OCI-LY3 (cell line): Measurements from ENCODE around the gene SUSD1.

Experiments
- H2AFZ ChIP-seq: fragments of 200-600, 300-600 bp; shearing (Covaris generic); 2 replicates; pipeline ENCODE4 v1.6.0; 2014; ENCODE audit warnings: antibody characterized with exemption, low read depth, low read length
- H3K27ac ChIP-seq: fragments of 200-600, 300-600 bp; sonication (generic); 2 replicates; pipeline ENCODE4 v1.5.1; 2014; ENCODE audit warnings: mild to moderate bottlenecking, low read length, moderate library complexity, mixed read lengths
- H3K27me3 ChIP-seq: fragments of 200-600, 300-600 bp; sonication (generic); 2 replicates; pipeline ENCODE4 v1.6.1; 2014; ENCODE audit warnings: low read depth, low read length, mixed read lengths
- H3K36me3 ChIP-seq: fragments of 200-600, 300-600 bp; sonication (generic); replicated peaks from 2 replicates; pipeline ENCODE3; 2014; ENCODE audit warnings: low read depth, low read length, mixed read lengths
- H3K4me1 ChIP-seq: fragments of 300-600, 200-600 bp; sonication (generic); 2 replicates; pipeline ENCODE4 v1.6.1; 2014; ENCODE audit warnings: low read length, mixed read lengths
- H3K4me2 ChIP-seq: fragments of 200-600, 300-600 bp; sonication (generic); 2 replicates; pipeline ENCODE4 v1.6.1; 2014; ENCODE audit warnings: low read length, mixed read lengths
- H3K4me3 ChIP-seq: fragments of 300-600, 200-600 bp; sonication (generic); 2 replicates; pipeline ENCODE4 v1.5.1; 2014; ENCODE audit warnings: antibody characterized with exemption, mild to moderate bottlenecking, low read length, moderate library complexity
- H3K79me2 ChIP-seq: fragments of 300-600, 200-600 bp; shearing (Covaris generic); 2 replicates; pipeline ENCODE4 v1.6.1; 2014; ENCODE audit warnings: mild to moderate bottlenecking, low read length, mixed read lengths
- H3K9ac ChIP-seq: fragments of 300-600, 200-600 bp; shearing (Covaris generic); 2 replicates; pipeline ENCODE4 v1.6.0; 2014; ENCODE audit warnings: mild to moderate bottlenecking, low read length, moderate library complexity
- H3K9me3 ChIP-seq: fragments of 200-600, 300-600 bp; shearing (Covaris generic); 2 replicates; pipeline ENCODE4 v1.6.1; 2014; ENCODE audit warnings: low read length, mixed read lengths; ENCODE audit not compliant: insufficient read depth
- H4K20me1 ChIP-seq: fragments of 200-600, 300-600 bp; sonication (generic); 2 replicates; pipeline ENCODE4 v1.6.1; 2016; ENCODE audit warnings: low read length, mixed read lengths; ENCODE audit not compliant: insufficient read depth
- CTCF ChIP-seq: fragments of 200-600, 300-600 bp; sonication (generic); IDR thresholded peaks from 2 replicates; pipeline ENCODE4 v1.5.1; 2014; ENCODE audit warnings: antibody characterized with exemption, low read length, low read depth
- EZH2phosphoT487 ChIP-seq: fragments of 200-600 bp; shearing (Covaris generic); IDR thresholded peaks from 2 replicates; pipeline ENCODE4 v1.6.1; 2018; ENCODE audit warnings: antibody characterized with exemption, mixed run types, low read depth

Gene SUSD1

GRCh38 chr9:112188884-112189283 lies 13.8 kb upstream of the SUSD1 start:
- Histone ChIP-seq H4K20me1 (no peaks in the 10 kb centered on the region), H3K27me3 (peaks cover 3% of the 10 kb centered on the region; the same call in 1 of the 2 replicates), H2AFZ (no peak overlapping the region), H3K36me3 (no peaks in the 10 kb centered on the region), H3K4me1 (peaks cover 9% of the 10 kb centered on the region), H3K79me2 (no peaks in the 10 kb centered on the region), H3K9me3 (no peaks in the 10 kb centered on the region), H3K27ac (no peak overlapping the region), H3K4me2 (no peak overlapping the region), H3K4me3 (no peak overlapping the region), H3K9ac (no peak overlapping the region)
- TF ChIP-seq CTCF (no peak), EZH2phosphoT487 (no peak)

DNA sequence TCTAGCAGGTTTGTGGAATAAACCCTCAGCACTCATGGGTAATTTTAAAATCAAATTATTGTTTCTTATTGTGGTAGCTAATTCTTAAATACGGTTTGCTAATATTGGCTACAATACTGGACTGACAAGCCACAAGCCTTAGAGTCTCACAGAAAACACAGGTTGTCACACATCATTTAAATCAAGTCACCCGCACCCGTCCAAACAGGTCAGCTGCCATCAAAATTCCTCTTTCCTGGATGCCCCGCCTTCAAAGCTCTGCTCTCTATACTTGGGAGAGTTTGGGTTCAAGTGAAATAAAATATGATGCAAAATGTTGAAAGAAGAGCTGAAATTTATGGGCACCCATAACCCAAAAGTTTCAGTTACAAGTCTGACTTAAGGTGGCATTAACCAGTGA lies 12.3 kb upstream of the SUSD1 start:
- TF ChIP-seq CTCF, result no peak
- TF ChIP-seq EZH2phosphoT487, result no peak

GRCh38 chr9:112186695-112187094 lies 11.6 kb upstream of the SUSD1 start:
- peaks cover 3% of the 10 kb centered on the region; the same call in 1 of the 2 replicates for H3K27me3 ChIP-seq
- TF ChIP-seq EZH2phosphoT487, result no peak
- TF ChIP-seq CTCF, result no peak
- no peaks in the 10 kb centered on the region for H3K36me3 ChIP-seq
- peaks cover 9% of the 10 kb centered on the region for H3K4me1 ChIP-seq
- no peaks in the 10 kb centered on the region for H3K9me3 ChIP-seq
- no peak overlapping the region for H2AFZ ChIP-seq
- no peak overlapping the region for H3K27ac ChIP-seq
- no peak overlapping the region for H3K4me3 ChIP-seq
- no peak overlapping the region for H3K9ac ChIP-seq
- no peaks in the 10 kb centered on the region for H3K79me2 ChIP-seq
- no peak overlapping the region for H3K4me2 ChIP-seq
- no peaks in the 10 kb centered on the region for H4K20me1 ChIP-seq

More for the DNA sequence above, 12.3 kb upstream of the SUSD1 start:
- H2AFZ ChIP-seq, result no peak overlapping the region
- H3K27me3 ChIP-seq, result peaks cover 3% of the 10 kb centered on the region; the same call in 1 of the 2 replicates
- H3K9ac ChIP-seq, result no peak overlapping the region
- H3K36me3 ChIP-seq, result no peaks in the 10 kb centered on the region
- H3K4me1 ChIP-seq, result peaks cover 9% of the 10 kb centered on the region
- H3K79me2 ChIP-seq, result no peaks in the 10 kb centered on the region
- no peak overlapping the region for H3K27ac ChIP-seq
- no peak overlapping the region for H3K4me3 ChIP-seq
- H4K20me1 ChIP-seq, result no peaks in the 10 kb centered on the region
- H3K9me3 ChIP-seq, result no peaks in the 10 kb centered on the region
- peak overlapping the region; percentile 45 for H3K4me2 ChIP-seq

DNA sequence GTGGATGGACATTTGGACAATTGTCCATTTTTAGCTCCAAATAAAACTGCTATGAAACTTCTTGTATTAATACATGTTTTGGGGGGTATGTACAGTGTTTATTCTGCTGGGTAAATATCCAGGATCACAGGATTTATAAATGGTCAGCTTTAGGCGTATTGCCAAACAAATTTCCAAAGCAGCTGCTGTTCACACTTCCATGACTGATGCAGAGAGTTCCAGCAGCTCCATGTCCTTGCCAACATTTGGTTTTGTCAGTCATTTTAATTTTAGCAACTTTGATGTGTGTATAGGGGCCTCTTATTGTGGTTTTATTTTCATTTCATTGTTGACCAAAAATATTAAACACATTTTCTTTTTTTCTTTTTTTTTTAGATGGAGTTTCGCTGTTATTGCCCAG lies 9.8 kb upstream of the SUSD1 start:
- no peak overlapping the region for H3K9ac ChIP-seq
- no peaks in the 10 kb centered on the region for H3K36me3 ChIP-seq
- H3K4me3 ChIP-seq, result no peak overlapping the region
- no peak overlapping the region for H3K27ac ChIP-seq
- no peak overlapping the region for H2AFZ ChIP-seq
- TF ChIP-seq EZH2phosphoT487 (no peak), CTCF (no peak)
- H3K4me1 ChIP-seq, result peaks cover 9% of the 10 kb centered on the region
- H3K27me3 ChIP-seq, result peaks cover 3% of the 10 kb centered on the region; the same call in 1 of the 2 replicates
- H4K20me1 ChIP-seq, result no peaks in the 10 kb centered on the region
- H3K4me2 ChIP-seq, result no peak overlapping the region
- no peaks in the 10 kb centered on the region for H3K79me2 ChIP-seq
- H3K9me3 ChIP-seq, result no peaks in the 10 kb centered on the region
